Measurements from ENCODE around the gene AFAP1L1. TPM values are rescaled to one million over a fixed set of nuclear protein-coding genes. Genes with fewer than 3 reads are reported as not detected.

Gene AFAP1L1
- total and polyA plus RNA-seq, 4 donors: 2.1 to 11.6 (median 4.0) TPM

DNA sequence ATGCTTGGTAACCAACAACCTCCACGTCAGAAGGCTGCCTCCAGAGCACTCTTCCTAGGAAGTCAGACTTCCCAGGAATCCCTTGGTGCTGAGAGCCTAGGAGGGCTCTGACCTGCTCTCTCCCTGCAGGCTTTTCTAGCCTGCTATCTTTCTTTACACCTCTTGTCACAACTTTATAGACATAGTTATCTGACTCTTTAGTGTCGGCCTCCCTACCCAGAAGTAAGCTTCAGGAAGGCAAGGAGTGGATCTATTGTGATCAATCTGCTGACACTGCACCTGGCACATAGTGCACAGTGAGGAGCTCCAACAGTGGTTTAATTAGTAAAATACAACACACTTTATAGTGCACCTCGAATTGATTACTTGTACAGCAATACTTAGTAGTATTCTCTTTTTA is 2.3 kb downstream of the AFAP1L1 start (continued):
- TF ChIP-seq REST (IDR thresholded peaks at IDR 0.05): no peak
- TF ChIP-seq, protein P1, sequence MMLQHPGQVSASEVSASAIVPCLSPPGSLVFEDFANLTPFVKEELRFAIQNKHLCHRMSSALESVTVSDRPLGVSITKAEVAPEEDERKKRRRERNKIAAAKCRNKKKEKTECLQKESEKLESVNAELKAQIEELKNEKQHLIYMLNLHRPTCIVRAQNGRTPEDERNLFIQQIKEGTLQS (IDR thresholded peaks at IDR 0.05): no peak

- peaks cover 0 to 13% (median 7%) of the 10 kb centered on the region in 4 donors for H3K4me1 ChIP-seq (ENCODE audit: control insufficient read depth in 4 of 4, insufficient read depth in 4 of 4, low read length in 3 of 4)
- H3K36me3 ChIP-seq (ENCODE audit: control insufficient read depth in 4 of 4, insufficient read depth in 3 of 4, low read depth in 1 of 4, low read length in 3 of 4): no peaks in the 10 kb centered on the region
- H3K27ac ChIP-seq (ENCODE audit: low read depth in 1 of 2, low read length in 2 of 2): no peak overlapping the region
- DNase-seq (ENCODE audit: low spot score): no peak
- H3K4me3 ChIP-seq (ENCODE audit: low read depth in 1 of 3, low read length in 3 of 3): no peak overlapping the region
- TF ChIP-seq RAD21 (IDR thresholded peaks at IDR 0.05): no peak
- TF ChIP-seq, protein P1 (IDR thresholded peaks at IDR 0.05): no peak
- TF ChIP-seq SP1 (IDR thresholded peaks at IDR 0.05): no peak
- TF ChIP-seq EGR1 (IDR thresholded peaks at IDR 0.05; ENCODE audit: low read depth in 2 of 2): no peak
- no peak for TF ChIP-seq HNF4G (IDR thresholded peaks at IDR 0.05)
- no peak for TF ChIP-seq NR2F2 (IDR thresholded peaks at IDR 0.05)
- no peak for TF ChIP-seq FOXA1 (IDR thresholded peaks at IDR 0.05)
- TF ChIP-seq JUND (IDR thresholded peaks at IDR 0.05): no peak
- TF ChIP-seq ZBTB33 (IDR thresholded peaks at IDR 0.05): no peak
- no peak for TF ChIP-seq RXRA (IDR thresholded peaks at IDR 0.05)
- TF ChIP-seq GABPA (IDR thresholded peaks at IDR 0.05 in 1 of 2, conservative IDR thresholded peaks at IDR 0.05 in 1 of 2): no peak
- no peak for TF ChIP-seq YY1 (IDR thresholded peaks at IDR 0.05)
- no peak for TF ChIP-seq TAF1 (conservative IDR thresholded peaks at IDR 0.05)
- no peak for TF ChIP-seq REST (IDR thresholded peaks at IDR 0.05)
- TF ChIP-seq HNF4A (conservative IDR thresholded peaks at IDR 0.05): no peak
- TF ChIP-seq, protein P2, sequence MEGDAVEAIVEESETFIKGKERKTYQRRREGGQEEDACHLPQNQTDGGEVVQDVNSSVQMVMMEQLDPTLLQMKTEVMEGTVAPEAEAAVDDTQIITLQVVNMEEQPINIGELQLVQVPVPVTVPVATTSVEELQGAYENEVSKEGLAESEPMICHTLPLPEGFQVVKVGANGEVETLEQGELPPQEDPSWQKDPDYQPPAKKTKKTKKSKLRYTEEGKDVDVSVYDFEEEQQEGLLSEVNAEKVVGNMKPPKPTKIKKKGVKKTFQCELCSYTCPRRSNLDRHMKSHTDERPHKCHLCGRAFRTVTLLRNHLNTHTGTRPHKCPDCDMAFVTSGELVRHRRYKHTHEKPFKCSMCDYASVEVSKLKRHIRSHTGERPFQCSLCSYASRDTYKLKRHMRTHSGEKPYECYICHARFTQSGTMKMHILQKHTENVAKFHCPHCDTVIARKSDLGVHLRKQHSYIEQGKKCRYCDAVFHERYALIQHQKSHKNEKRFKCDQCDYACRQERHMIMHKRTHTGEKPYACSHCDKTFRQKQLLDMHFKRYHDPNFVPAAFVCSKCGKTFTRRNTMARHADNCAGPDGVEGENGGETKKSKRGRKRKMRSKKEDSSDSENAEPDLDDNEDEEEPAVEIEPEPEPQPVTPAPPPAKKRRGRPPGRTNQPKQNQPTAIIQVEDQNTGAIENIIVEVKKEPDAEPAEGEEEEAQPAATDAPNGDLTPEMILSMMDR (IDR thresholded peaks at IDR 0.05; ENCODE audit: low read depth, low read length, missing input control): no peak
- TF ChIP-seq FOXA2 (IDR thresholded peaks at IDR 0.05): no peak
- no peak for TF ChIP-seq MAX (IDR thresholded peaks at IDR 0.05)
- no peaks in the 10 kb centered on the region for H3K9me3 ChIP-seq (ENCODE audit: control insufficient read depth in 4 of 4, low read length in 3 of 4)
- H3K9ac ChIP-seq (ENCODE audit: low read depth in 1 of 2, low read length in 2 of 2): no peak overlapping the region
- H3K27me3 ChIP-seq (ENCODE audit: control insufficient read depth in 4 of 4, insufficient read depth in 4 of 4, low read length in 3 of 4): no peaks in the 10 kb centered on the region
- 88% methylated on average over 1 of the region's 1 CpG for WGBS
These were observed 3.3 kb downstream of the AFAP1L1 start for GRCh38 chr5:149274939-149275338.

Data from liver (tissue), 9 donors.